ACHN (cell line): ENCODE data around the gene GABARAP.
"Not testable (repeated sequence)": the region's sequence is repeated elsewhere in the genome, so short reads cannot be mapped to it uniquely, and the experiment has no call there.

Experiments
- DNase-seq: peaks from one replicate; pipeline ENCODE4 v3.0.0-alpha.2; 2015
- in situ Hi-C: cut with HindIII; loops from 2 replicates; pipeline ENCODE4 v1.10.0; 2017; ENCODE audit warnings: low sequenced_read_pairs, low pct_ligation_motif_present, low pct_unique_long_range_greater_than_20kb

The GABARAP gene

GRCh38 chr17:7243838-7244237 lies 1.6 kb upstream of the GABARAP start:
- DNase-seq, in situ Hi-C loops: not testable (repeated sequence)

DNA sequence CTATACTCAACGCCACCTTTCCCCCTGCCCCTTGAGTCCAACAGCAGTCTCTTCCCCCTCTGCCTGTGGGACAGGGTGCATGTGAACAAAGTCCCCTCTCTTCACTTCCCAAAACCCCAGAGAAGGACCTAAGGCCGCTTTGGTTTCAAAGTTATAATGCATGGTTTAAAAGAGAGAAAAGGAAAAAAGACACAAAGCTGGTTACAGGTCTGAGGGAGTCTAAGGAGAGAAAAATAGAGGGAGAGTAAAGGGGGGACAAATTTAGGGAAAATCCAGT lies 1.1 kb upstream of the GABARAP start:
- in situ Hi-C loops: no loop called here
- no peak for DNase-seq

- in situ Hi-C loops: no loop called here
- peak; percentile 97 for DNase-seq
These were observed 636 bp upstream of the GABARAP start for GRCh38 chr17:7242717-7243452.

- in situ Hi-C loops: no loop called here
- no peak for DNase-seq
These were observed 1.0 kb downstream of the GABARAP start for GRCh38 chr17:7241090-7241733.

DNA sequence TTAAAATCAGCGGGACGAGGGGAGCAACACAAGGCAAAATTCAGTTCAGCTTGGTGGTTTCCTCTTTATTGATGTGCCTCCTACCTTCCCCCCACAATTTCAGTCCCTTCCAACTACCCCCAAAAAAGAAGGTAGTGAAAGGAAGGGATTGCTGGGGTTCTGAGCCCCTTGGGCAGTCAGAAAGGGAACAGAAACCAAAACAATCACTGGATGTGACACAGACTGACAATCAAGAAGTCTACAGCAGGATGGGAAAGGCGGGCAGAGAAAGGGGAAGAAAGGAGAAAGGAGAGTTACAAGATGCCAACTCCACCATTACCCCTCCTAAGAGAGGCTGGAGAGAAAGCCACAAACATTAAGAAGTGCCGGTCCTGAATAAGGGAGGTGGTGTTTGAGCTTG lies 1.9 kb downstream of the GABARAP start:
- no peak for DNase-seq
- in situ Hi-C loops: no loop called here

DNA sequence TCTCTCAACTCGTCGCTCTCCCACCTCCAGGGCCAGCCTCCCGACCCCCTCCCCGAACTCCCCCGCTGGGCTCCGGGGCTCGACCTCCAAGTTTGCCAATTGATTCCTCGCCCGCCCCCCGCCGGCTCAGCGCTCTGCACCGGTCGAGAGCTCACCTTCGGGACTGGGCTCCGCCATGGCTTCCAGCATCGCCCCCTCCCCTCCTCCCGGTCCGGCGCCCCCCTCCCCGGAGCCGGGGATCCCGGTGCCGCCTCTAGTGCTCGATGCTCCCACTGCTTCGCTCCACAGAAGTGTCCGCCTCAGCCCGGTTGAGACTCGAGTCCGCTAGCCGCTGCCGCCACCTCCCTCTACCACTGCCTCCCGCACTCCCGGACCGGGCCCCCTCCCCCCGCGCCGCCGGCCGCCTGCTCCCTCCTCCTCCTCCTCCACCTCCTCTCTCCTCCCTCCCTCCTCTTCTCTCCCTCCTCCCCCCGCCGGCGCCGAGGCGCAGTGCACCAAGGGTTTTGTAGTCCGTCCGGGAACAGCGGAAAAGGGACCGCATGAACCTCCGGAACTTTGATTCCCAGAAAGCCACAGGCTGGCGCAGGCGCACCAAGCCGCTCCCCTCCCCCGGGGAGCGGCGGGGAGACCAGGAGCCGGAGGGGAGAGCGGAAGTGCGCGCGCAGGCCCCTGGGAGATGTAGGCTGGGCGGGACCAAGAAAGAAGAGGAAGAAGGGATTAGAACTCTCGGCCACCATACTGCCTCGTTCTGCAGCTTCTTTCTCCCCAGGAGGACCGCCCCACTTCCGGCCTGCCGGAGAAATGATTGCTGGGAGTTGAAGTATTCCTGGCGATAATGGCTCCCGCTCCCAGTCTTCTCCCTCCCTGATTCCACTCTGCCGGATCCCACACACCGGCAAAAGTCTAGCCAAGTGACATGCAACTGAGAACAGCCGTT lies 2.9 kb downstream of the GABARAP start, which contains the start of gene PHF23:
Gene PHF23, minus strand, starts transcription at position 367 of the 937 bp plus-strand sequence. Its CDS starts 178 bp downstream, at position 189.
- DNase-seq: peak; percentile 99
- in situ Hi-C loops: no loop called here

GRCh38 chr17:7238420-7239090 lies 3.7 kb downstream of the GABARAP start:
- in situ Hi-C loops: no loop called here
- peak; percentile 48 for DNase-seq

DNA sequence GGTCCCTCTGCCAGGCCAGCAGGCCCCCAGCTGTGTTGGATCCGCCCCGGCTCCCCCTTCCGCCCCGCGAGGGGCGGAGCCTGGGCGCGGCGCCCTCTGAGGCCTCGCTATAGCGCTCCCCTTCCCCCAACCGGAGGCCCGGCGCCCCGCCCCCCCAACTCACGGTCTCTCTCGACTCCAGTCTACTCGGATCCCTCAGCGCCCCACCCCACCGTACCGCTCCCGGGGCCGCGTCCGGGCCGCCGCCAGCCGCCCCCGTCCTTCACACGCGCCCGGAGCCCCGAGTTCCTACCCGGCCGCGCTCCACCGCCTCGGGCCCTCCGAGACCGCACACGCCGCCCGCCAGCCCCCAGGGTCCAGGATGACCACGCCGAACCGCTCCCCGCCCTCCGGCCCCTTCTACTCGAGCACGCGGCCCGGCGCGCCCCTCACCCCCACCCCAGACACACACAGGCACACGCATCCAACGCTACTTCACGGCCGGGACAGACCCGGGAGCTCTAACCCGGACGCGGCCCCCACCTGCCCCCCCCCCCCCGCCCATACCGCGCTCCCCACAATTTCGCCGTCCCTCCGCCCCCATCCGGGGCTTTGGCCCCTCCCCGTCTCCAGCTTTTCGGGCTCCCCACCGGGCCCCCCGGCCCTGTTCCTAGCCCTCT lies 4.4 kb downstream of the GABARAP start:
- in situ Hi-C loops: no loop called here
- peak; percentile 77 for DNase-seq

DNA sequence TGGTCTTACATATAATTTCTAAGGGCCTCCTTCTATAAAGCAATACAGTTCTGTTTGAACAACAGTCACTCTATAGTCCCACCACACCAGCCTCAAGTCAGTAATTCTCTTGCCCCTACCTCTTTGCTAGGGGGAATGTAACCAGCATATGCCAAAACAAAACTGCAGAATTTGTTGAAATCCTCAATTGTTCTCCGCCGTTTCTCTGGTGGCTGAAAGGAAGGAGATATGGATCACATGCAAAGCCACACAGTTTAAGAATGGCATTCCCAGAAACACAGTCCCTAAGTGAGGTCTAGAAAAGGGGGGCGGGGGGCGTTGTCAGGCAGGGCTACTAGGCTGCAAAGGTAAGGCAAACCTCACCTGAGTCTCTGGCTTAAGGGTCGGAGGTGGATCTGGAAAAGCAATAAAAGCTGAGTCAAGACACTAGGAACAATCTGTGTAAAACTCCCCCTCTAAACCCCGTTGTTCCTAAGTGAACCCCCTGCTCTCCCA lies 4.9 kb downstream of the GABARAP start:
- in situ Hi-C loops: no loop called here

DNA sequence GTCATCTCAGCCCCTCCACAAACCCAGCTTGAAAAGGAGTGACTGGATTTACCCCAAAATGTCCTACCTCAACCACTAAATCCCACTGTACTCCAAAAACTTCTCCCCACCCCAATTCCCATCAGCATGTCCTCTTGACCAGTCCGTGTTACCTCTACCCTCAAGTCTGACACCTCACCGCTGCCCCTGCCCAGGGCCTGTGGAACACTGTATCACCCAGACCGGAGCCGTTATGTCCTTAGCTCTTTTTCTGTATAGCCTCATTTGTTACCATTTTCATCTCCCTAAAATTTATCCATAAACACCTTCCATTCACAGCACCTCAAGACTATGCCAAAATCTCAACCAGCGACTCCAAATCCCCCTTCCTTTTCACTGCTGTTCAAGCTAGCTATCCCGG lies 5.4 kb downstream of the GABARAP start:
- no peak for DNase-seq
- in situ Hi-C loops: no loop called here

More for the DNA sequence above, 4.9 kb downstream of the GABARAP start:
- no peak for DNase-seq

GRCh38 chr17:7235693-7236665 lies 6.3 kb downstream of the GABARAP start:
- in situ Hi-C loops: no loop called here
- DNase-seq: peak; percentile 41

- in situ Hi-C loops: no loop called here
- peak; percentile 96 for DNase-seq
These were observed 7.9 kb downstream of the GABARAP start, which contains the start of gene DVL2 for GRCh38 chr17:7234083-7234951. Gene DVL2, minus strand, starts transcription at chr17:7234517. Its CDS starts 255 bp downstream, at chr17:7234262.

GRCh38 chr17:7233701-7234082 lies 8.6 kb downstream of the GABARAP start:
- DNase-seq: no peak
- in situ Hi-C loops: no loop called here

- no peak for DNase-seq
- in situ Hi-C loops: no loop called here
These were observed 10.1 kb downstream of the GABARAP start for GRCh38 chr17:7232114-7232513.

GRCh38 chr17:7229504-7229903 lies 12.7 kb downstream of the GABARAP start:
- in situ Hi-C loops: no loop called here
- DNase-seq: no peak

- DNase-seq: no peak
- in situ Hi-C loops: no loop called here
These were observed 13.3 kb downstream of the GABARAP start for GRCh38 chr17:7228920-7229319.
